Left ventricle myocardium inferior (tissue), 1 donor: ENCODE results near the gene SIN3B. TPM values are rescaled to one million over a fixed set of nuclear protein-coding genes. Genes with fewer than 3 reads are reported as not detected.

Experiments used
- DNase-seq: peaks from one replicate; pipeline ENCODE4 v3.0.0-alpha.2; 2020
- H3K27ac ChIP-seq: fragments of 200-600 bp; replicated peaks from 2 replicates; pipeline ENCODE4 v1.8.0; 2021
- H3K27me3 ChIP-seq: fragments of 200-600 bp; 2 replicates; pipeline ENCODE4 v1.8.0; 2021; ENCODE audit warnings: low read depth
- H3K36me3 ChIP-seq: fragments of 200-600 bp; 2 replicates; pipeline ENCODE4 v1.8.0; 2021
- H3K4me1 ChIP-seq: fragments of 200-600 bp; 2 replicates; pipeline ENCODE4 v1.8.0; 2021
- H3K4me3 ChIP-seq: fragments of 200-600 bp; 2 replicates; pipeline ENCODE4 v1.8.0; 2021; ENCODE audit warnings: mild to moderate bottlenecking, moderate library complexity
- H3K9me3 ChIP-seq: fragments of 200-600 bp; replicated peaks from 2 replicates; pipeline ENCODE4 v1.8.0; 2021
- intact Hi-C: fragments of 100-400 bp; cut with micrococcal nuclease; formaldehyde crosslinking; loops from one replicate; pipeline ENCODE4 v1.11.0; 2022
- total RNA-seq: library from RNA; stranded (reverse); fragmentation: NEBNext Ultra II Directional; extraction: Animal tissue kit (Norgen Biotek cat#: 25700); gene quantifications from one replicate; pipeline ENCODE4 v1.2.1, GENCODE V29; 2021
- TF ChIP-seq, protein P1 (sequence below): fragments of 200-600 bp; IDR thresholded peaks from 2 replicates; pipeline ENCODE4 v1.8.0; 2021; ENCODE audit warnings: antibody characterized with exemption, mild to moderate bottlenecking, borderline replicate concordance
- donor health status: DM: no; HTN: yes; CAD: no; lungs with severe emphysema.

Gene SIN3B
- total RNA-seq, 1 donor from 2014 or later, result 24.4 TPM

DNA sequence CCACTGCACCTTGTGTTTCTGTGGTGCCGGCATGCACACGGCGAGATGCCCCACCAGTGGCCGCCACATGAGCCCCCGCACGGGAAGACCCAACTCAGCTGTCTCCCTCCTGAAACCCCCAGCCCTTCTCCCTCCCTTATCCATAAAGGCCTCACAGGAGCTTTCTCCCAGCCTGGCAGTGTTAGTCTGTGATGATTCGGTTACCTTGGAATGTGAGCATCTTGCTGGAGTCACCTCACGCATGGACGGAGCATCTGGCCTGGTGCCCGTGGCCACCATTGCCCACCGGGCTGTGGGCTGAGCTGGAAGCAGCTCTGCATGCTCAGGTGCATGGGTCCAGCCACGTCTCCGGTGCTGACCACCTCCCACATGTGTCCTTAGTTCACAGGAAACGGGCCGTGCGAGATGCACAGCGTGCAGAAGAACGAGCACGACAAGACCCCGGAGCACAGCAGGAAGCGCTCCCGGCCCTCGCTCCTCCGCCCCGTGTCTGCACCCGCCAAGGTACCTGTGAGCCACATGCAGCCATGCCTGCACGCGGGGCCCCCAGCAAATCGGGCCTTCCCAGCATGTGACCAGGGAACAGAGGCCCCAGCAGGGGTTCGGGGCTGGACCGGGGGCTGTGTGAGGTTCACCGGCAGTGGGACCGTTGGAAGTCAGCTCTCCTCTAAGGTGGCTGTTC lies 22.0 kb downstream of the SIN3B start:
- H3K4me3 ChIP-seq, result no peak overlapping the region
- H3K27ac ChIP-seq, result no peak overlapping the region
- TF ChIP-seq, protein P1, sequence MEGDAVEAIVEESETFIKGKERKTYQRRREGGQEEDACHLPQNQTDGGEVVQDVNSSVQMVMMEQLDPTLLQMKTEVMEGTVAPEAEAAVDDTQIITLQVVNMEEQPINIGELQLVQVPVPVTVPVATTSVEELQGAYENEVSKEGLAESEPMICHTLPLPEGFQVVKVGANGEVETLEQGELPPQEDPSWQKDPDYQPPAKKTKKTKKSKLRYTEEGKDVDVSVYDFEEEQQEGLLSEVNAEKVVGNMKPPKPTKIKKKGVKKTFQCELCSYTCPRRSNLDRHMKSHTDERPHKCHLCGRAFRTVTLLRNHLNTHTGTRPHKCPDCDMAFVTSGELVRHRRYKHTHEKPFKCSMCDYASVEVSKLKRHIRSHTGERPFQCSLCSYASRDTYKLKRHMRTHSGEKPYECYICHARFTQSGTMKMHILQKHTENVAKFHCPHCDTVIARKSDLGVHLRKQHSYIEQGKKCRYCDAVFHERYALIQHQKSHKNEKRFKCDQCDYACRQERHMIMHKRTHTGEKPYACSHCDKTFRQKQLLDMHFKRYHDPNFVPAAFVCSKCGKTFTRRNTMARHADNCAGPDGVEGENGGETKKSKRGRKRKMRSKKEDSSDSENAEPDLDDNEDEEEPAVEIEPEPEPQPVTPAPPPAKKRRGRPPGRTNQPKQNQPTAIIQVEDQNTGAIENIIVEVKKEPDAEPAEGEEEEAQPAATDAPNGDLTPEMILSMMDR, result no peak
- no peaks in the 10 kb centered on the region for H3K9me3 ChIP-seq
- H3K4me1 ChIP-seq, result peaks cover 4% of the 10 kb centered on the region
- DNase-seq, result no peak
- no peaks in the 10 kb centered on the region for H3K27me3 ChIP-seq
- intact Hi-C loops, result no loop called here
- peaks cover 97% of the 10 kb centered on the region for H3K36me3 ChIP-seq

DNA sequence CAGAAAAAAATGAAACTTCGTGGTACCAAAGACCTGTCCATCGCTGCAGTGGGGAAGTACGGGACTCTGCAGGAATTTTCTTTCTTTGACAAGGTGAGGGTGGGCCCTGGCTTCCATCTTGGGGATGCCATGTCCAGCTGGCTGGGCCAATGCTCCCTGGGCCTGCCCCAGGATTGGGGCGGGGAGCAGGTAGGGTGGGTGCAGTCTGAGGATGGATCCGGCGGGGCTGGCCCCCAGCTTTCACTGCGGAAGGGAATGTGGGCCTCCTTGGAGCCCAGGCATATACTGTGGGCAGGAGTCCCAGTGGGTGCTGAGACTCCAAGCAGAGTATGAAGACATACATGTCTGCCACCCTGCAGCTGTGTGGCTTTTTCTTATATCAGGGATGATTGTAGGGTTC lies 23.9 kb downstream of the SIN3B start:
- Histone ChIP-seq H3K27ac (no peak overlapping the region), H3K4me1 (no peaks in the 10 kb centered on the region), H3K27me3 (no peaks in the 10 kb centered on the region), H3K4me3 (no peak overlapping the region), H3K9me3 (no peaks in the 10 kb centered on the region), H3K36me3 (peaks cover 92% of the 10 kb centered on the region)
- TF ChIP-seq, protein P1, result no peak
- DNase-seq, result no peak
- intact Hi-C loops, result no loop called here

DNA sequence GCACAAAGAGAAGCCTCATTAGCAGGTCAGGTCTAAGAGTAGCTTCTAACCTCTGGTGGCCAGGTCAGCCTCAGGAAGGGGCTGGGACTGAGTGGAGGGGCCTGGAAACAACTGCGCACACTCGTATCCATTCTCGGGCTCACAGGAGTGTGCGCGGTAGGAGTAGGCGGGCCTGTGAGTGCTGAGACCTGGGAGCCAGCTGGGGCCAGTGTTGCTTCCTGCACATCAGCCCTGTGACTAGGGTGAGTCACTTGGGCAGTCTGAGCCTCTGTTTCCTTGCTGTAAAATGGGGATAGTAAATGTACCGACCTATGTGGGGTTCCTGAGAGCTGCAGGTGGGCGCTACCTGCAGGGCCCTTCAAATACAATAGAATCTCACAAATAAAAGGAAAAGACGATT lies 26.9 kb downstream of the SIN3B start:
- no peak for DNase-seq
- TF ChIP-seq, protein P1, result no peak
- Histone ChIP-seq H3K9me3 (no peaks in the 10 kb centered on the region), H3K36me3 (peaks cover 74% of the 10 kb centered on the region), H3K27ac (no peak overlapping the region), H3K4me1 (no peaks in the 10 kb centered on the region), H3K27me3 (no peaks in the 10 kb centered on the region), H3K4me3 (no peak overlapping the region)
- intact Hi-C loops, result no loop called here

DNA sequence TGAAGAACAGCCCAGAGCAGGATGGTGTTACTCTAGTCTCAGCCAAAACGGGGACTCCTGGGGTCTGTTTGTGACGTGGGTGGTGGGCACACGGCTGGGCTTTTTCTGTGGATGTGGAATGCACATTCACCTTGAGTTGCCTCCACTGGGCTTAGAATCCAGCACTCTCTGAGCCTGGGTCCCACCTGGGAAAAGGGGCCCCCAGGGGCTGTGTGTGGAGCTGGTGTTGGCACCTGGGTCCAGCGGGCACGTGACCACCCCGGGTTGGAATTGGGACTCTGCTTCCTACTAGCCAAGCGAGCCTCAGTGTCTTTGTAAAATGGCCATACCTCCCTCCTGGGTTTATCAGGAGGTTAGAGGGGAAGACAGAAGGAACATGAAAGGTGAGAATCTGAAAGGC lies 30.4 kb downstream of the SIN3B start:
- H3K27ac ChIP-seq, result no peak overlapping the region
- TF ChIP-seq, protein P1, result no peak
- H3K36me3 ChIP-seq, result peaks cover 64% of the 10 kb centered on the region
- H3K4me1 ChIP-seq, result no peaks in the 10 kb centered on the region
- H3K27me3 ChIP-seq, result no peaks in the 10 kb centered on the region
- H3K9me3 ChIP-seq, result no peaks in the 10 kb centered on the region
- intact Hi-C loops, result no loop called here
- H3K4me3 ChIP-seq, result no peak overlapping the region
- no peak for DNase-seq

DNA sequence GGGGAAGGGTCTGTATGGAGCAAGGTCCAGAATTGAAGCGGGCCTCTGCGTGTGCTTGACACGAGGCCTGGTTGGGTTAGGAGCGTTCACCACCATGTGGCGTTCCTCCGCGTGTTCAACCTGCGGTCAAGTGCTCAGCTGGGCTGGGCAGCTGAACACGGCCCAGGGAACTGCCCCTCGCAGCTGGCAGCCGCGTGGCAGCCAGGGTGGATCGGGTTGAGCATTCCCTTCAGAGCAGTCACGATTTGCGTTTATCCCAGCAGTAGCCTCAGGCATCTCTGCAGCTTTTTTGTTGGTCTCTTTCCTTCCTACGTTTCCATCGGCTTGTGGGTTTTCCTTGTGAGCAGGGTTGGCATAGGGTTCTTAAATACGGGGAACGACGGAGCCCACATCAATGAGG lies 30.9 kb downstream of the SIN3B start:
- H3K27ac ChIP-seq, result no peak overlapping the region
- no peaks in the 10 kb centered on the region for H3K9me3 ChIP-seq
- intact Hi-C loops, result no loop called here
- no peaks in the 10 kb centered on the region for H3K27me3 ChIP-seq
- no peak overlapping the region for H3K4me3 ChIP-seq
- no peak for DNase-seq
- no peaks in the 10 kb centered on the region for H3K4me1 ChIP-seq
- H3K36me3 ChIP-seq, result peaks cover 64% of the 10 kb centered on the region
- TF ChIP-seq, protein P1, result no peak
